Measurements from ENCODE around the gene DTNBP1.
"Not testable (repeated sequence)": the region's sequence is repeated elsewhere in the genome, so short reads cannot be mapped to it uniquely, and the experiment has no call there.

Gene DTNBP1

DNA sequence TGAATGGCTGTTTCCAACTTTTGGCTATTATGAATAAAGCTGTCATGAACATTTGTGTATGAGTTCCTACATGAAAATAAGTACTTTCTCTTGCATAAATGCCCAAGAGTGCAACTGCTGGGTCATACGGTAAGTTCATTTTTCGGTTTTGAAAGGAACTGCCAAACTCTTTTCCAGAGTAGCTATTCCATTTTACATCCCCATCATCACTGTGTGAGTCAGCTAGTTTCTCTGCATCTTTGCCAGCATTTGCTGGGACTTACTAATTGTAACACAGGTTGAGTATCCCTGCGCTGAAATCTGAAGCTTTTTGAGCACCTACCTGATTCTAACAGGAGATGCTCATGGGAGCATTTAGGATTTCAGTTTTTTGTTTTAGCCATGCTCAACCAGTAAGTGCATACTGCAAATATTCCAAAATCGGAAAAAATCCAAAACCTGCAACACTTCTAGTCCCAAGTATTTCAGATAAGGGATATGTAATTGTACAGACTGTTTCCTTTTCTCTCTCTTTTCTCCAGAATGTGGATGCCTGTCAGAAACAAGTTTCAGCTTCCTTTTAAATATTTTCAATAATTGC lies 118.4 kb downstream of the DTNBP1 start:
- H3K23ac ChIP-seq (ENCODE audit: low read length), result no peak overlapping the region
- no peaks in the 10 kb centered on the region for H3K79me1 ChIP-seq (ENCODE audit: low read length)
- WGBS (ENCODE audit: extremely low coverage, insufficient coverage, low lambda C conversion rate), result no CpG with 5 or more reads among the region's 4 CpGs

DNA sequence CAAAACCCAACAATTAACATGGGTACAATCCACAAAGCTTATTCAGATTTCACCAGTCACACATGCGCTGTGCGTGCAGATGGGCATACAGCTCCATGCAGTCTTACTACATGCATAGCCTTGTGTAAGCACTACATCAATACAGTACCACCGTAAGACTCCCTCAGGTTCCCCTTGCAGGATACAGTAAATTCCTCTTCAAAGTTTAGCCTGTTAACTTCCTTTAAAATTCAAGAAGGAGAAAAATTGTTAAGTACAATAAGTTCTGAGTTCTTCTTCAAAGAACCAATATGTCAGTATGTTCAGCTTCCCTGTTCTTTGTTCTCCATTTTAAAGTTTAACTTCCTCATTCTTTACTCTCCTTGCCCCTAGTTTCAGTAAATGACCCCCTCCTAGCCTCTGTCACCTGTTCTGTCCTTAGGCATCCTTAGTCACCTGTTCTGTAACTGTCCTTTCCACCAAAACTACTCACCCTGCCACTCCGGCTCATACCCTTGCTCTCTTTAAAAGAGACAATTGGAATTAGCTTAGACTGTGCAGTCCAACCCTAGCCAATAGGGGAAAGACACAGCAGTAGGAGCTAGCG lies 119.4 kb downstream of the DTNBP1 start:
- not testable (repeated sequence) for H3K79me1 ChIP-seq (ENCODE audit: low read length); H3K4me2 ChIP-seq (ENCODE audit: low read length); H2BK120ac ChIP-seq (ENCODE audit: low read depth, low read length); H3K4ac ChIP-seq (ENCODE audit: low read depth, low read length); H3K56ac ChIP-seq (ENCODE audit: low read length); H2AK5ac ChIP-seq (ENCODE audit: low read length); DNase-seq; H3K79me2 ChIP-seq (ENCODE audit: control insufficient read depth, insufficient read depth, low read length); H3K18ac ChIP-seq (ENCODE audit: low read length); H4K5ac ChIP-seq (ENCODE audit: low read length); H3K4me3 ChIP-seq (ENCODE audit: low read length); H2BK5ac ChIP-seq (ENCODE audit: low read length); H3K27me3 ChIP-seq (ENCODE audit: insufficient read depth, low read length, poor library complexity); H3K4me1 ChIP-seq (ENCODE audit: control insufficient read depth, low read depth, low read length); H4K8ac ChIP-seq (ENCODE audit: low read depth, low read length); H3K9ac ChIP-seq (ENCODE audit: low read length); H3K27ac ChIP-seq (ENCODE audit: low read depth, low read length); H3K23ac ChIP-seq (ENCODE audit: low read length); H3K36me3 ChIP-seq (ENCODE audit: control insufficient read depth, insufficient read depth, low read length); H2BK15ac ChIP-seq (replicated peaks; ENCODE audit: low read depth)
- no CpG with 5 or more reads among the region's 5 CpGs for whole genome bisulfite sequencing (ENCODE audit: extremely low coverage, insufficient coverage, low lambda C conversion rate)

More for the DNA sequence above, 118.4 kb downstream of the DTNBP1 start:
- H2BK5ac ChIP-seq (ENCODE audit: low read length), result no peak overlapping the region
- no peak for DNase-seq
- H3K9ac ChIP-seq (ENCODE audit: low read length), result no peak overlapping the region
- H4K8ac ChIP-seq (ENCODE audit: low read depth, low read length), result no peak overlapping the region
- H3K27ac ChIP-seq (ENCODE audit: low read depth, low read length), result no peak overlapping the region
- H3K4me2 ChIP-seq (ENCODE audit: low read length), result no peak overlapping the region
- no peaks in the 10 kb centered on the region for H3K36me3 ChIP-seq (ENCODE audit: control insufficient read depth, insufficient read depth, low read length)
- H2BK15ac ChIP-seq (replicated peaks; ENCODE audit: low read depth), result no peak overlapping the region
- H3K27me3 ChIP-seq (ENCODE audit: insufficient read depth, low read length, poor library complexity), result no peaks in the 10 kb centered on the region
- H3K79me2 ChIP-seq (ENCODE audit: control insufficient read depth, insufficient read depth, low read length), result no peaks in the 10 kb centered on the region
- no peak overlapping the region for H3K18ac ChIP-seq (ENCODE audit: low read length)
- no peak overlapping the region for H3K4me3 ChIP-seq (ENCODE audit: low read length)
- no peak overlapping the region for H4K5ac ChIP-seq (ENCODE audit: low read length)
- no peak overlapping the region for H2BK120ac ChIP-seq (ENCODE audit: low read depth, low read length)
- H2AK5ac ChIP-seq (ENCODE audit: low read length), result no peak overlapping the region
- H3K4me1 ChIP-seq (ENCODE audit: control insufficient read depth, low read depth, low read length), result no peaks in the 10 kb centered on the region
- H3K56ac ChIP-seq (ENCODE audit: low read length), result no peak overlapping the region
- no peak overlapping the region for H3K4ac ChIP-seq (ENCODE audit: low read depth, low read length)

- Histone ChIP-seq H3K4me2 (ENCODE audit: low read length) (no peak overlapping the region), H3K56ac (ENCODE audit: low read length) (no peak overlapping the region), H3K27me3 (ENCODE audit: insufficient read depth, low read length, poor library complexity) (no peaks in the 10 kb centered on the region), H3K4me1 (ENCODE audit: control insufficient read depth, low read depth, low read length) (no peaks in the 10 kb centered on the region), H3K9ac (ENCODE audit: low read length) (no peak overlapping the region), H4K8ac (ENCODE audit: low read depth, low read length) (no peak overlapping the region), H3K4me3 (ENCODE audit: low read length) (no peak overlapping the region), H2BK120ac (ENCODE audit: low read depth, low read length) (no peak overlapping the region), H3K79me2 (ENCODE audit: control insufficient read depth, insufficient read depth, low read length) (no peaks in the 10 kb centered on the region), H3K79me1 (ENCODE audit: low read length) (no peaks in the 10 kb centered on the region), H3K18ac (ENCODE audit: low read length) (no peak overlapping the region), H2BK5ac (ENCODE audit: low read length) (no peak overlapping the region), H3K23ac (ENCODE audit: low read length) (no peak overlapping the region), H3K36me3 (ENCODE audit: control insufficient read depth, insufficient read depth, low read length) (no peaks in the 10 kb centered on the region), H2AK5ac (ENCODE audit: low read length) (no peak overlapping the region), H4K5ac (ENCODE audit: low read length) (no peak overlapping the region), H3K4ac (ENCODE audit: low read depth, low read length) (no peak overlapping the region), H3K27ac (ENCODE audit: low read depth, low read length) (no peak overlapping the region), H2BK15ac (replicated peaks; ENCODE audit: low read depth) (no peak overlapping the region)
- no CpG with 5 or more reads among the region's 7 CpGs for WGBS (ENCODE audit: extremely low coverage, insufficient coverage, low lambda C conversion rate)
- DNase-seq, result no peak
These were observed 123.0 kb downstream of the DTNBP1 start for GRCh38 chr6:15539722-15540270.

DNA sequence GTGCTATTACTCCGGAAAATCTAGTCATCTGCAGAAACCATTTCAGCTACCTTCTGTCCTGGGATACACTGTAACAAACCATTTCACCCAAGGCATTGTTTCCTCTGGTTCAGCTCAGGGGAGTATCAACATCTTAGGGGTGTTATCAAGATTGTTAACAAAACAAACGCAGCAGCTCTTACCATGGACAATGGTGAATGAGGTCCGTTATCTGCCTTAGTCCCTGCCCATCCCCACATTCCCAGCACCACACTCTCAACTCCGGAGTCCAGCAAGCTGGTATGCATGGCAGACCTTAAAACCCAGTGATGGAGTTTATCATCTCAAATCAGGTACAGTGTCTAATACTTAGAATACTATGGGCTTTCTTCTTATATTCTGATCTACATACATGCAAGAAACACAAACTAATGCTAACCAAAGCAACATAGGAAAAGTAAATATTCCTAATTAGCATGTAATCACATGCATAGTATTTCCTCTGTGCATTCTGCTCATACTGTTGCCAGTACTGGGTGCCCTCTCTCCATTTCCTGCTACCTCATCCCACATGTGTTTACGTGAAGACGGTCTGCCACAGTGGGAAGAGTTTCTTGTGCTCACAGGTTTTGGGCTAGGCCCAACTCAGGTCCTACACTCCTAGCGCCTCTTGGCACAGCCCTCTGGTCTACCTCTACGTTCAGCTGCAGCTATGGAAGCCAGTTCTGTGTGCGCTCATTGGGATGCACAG lies 123.9 kb downstream of the DTNBP1 start:
- no peak overlapping the region for H3K4ac ChIP-seq (ENCODE audit: low read depth, low read length)
- no peak overlapping the region for H4K5ac ChIP-seq (ENCODE audit: low read length)
- H3K18ac ChIP-seq (ENCODE audit: low read length), result no peak overlapping the region
- no peak overlapping the region for H3K4me3 ChIP-seq (ENCODE audit: low read length)
- H2BK5ac ChIP-seq (ENCODE audit: low read length), result no peak overlapping the region
- no peak overlapping the region for H2AK5ac ChIP-seq (ENCODE audit: low read length)
- no peak overlapping the region for H3K4me2 ChIP-seq (ENCODE audit: low read length)
- WGBS (ENCODE audit: extremely low coverage, insufficient coverage, low lambda C conversion rate), result no CpG with 5 or more reads among the region's 9 CpGs
- peak; percentile 80 for DNase-seq
- H3K56ac ChIP-seq (ENCODE audit: low read length), result no peak overlapping the region
- no peaks in the 10 kb centered on the region for H3K4me1 ChIP-seq (ENCODE audit: control insufficient read depth, low read depth, low read length)
- no peak overlapping the region for H3K23ac ChIP-seq (ENCODE audit: low read length)
- no peak overlapping the region for H3K27ac ChIP-seq (ENCODE audit: low read depth, low read length)
- no peak overlapping the region for H2BK15ac ChIP-seq (replicated peaks; ENCODE audit: low read depth)
- no peaks in the 10 kb centered on the region for H3K79me2 ChIP-seq (ENCODE audit: control insufficient read depth, insufficient read depth, low read length)
- no peak overlapping the region for H3K9ac ChIP-seq (ENCODE audit: low read length)
- H4K8ac ChIP-seq (ENCODE audit: low read depth, low read length), result no peak overlapping the region
- no peaks in the 10 kb centered on the region for H3K36me3 ChIP-seq (ENCODE audit: control insufficient read depth, insufficient read depth, low read length)
- no peak overlapping the region for H2BK120ac ChIP-seq (ENCODE audit: low read depth, low read length)
- H3K79me1 ChIP-seq (ENCODE audit: low read length), result no peaks in the 10 kb centered on the region
- no peaks in the 10 kb centered on the region for H3K27me3 ChIP-seq (ENCODE audit: insufficient read depth, low read length, poor library complexity)

GRCh38 chr6:15538106-15538505 lies 124.7 kb downstream of the DTNBP1 start:
- Histone ChIP-seq H2BK5ac (ENCODE audit: low read length) (no peak overlapping the region), H3K79me2 (ENCODE audit: control insufficient read depth, insufficient read depth, low read length) (no peaks in the 10 kb centered on the region), H3K18ac (ENCODE audit: low read length) (peak overlapping the region; percentile 44), H3K56ac (ENCODE audit: low read length) (no peak overlapping the region), H3K79me1 (ENCODE audit: low read length) (no peaks in the 10 kb centered on the region), H3K4me2 (ENCODE audit: low read length) (no peak overlapping the region), H3K9ac (ENCODE audit: low read length) (no peak overlapping the region), H4K8ac (ENCODE audit: low read depth, low read length) (no peak overlapping the region), H3K4me1 (ENCODE audit: control insufficient read depth, low read depth, low read length) (no peaks in the 10 kb centered on the region), H3K27me3 (ENCODE audit: insufficient read depth, low read length, poor library complexity) (no peaks in the 10 kb centered on the region), H2BK120ac (ENCODE audit: low read depth, low read length) (no peak overlapping the region), H3K36me3 (ENCODE audit: control insufficient read depth, insufficient read depth, low read length) (no peaks in the 10 kb centered on the region), H3K4ac (ENCODE audit: low read depth, low read length) (no peak overlapping the region), H3K4me3 (ENCODE audit: low read length) (no peak overlapping the region), H3K23ac (ENCODE audit: low read length) (no peak overlapping the region), H2AK5ac (ENCODE audit: low read length) (no peak overlapping the region), H2BK15ac (replicated peaks; ENCODE audit: low read depth) (no peak overlapping the region), H4K5ac (ENCODE audit: low read length) (no peak overlapping the region), H3K27ac (ENCODE audit: low read depth, low read length) (no peak overlapping the region)
- no peak for DNase-seq
- no CpG with 5 or more reads among the region's 5 CpGs for WGBS (ENCODE audit: extremely low coverage, insufficient coverage, low lambda C conversion rate)

Data from mesendoderm (in vitro differentiated cells).